ENCODE results near the gene LFNG.

LFNG gene

DNA sequence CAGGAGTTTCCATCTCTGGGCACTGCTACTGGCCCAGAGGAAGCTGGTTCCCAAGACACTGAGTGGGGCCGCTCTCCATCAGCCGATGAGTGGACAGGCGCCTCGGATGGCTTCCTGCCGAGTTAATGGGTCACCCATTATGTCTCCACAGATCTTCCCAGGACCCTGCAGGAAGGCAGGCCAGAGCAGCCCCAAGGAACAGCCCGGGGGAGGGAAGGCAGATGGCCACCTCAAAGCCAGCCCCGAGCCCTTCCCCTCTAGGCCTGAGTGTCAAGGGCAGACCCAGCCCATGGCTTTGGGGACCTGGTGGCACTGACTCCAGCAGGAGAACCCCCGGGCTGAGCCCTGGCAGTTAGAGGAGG is 3.4 kb upstream of the LFNG start:
- ATAC-seq = no peak
- Mint-ChIP-seq H3K4me3 (no peak overlapping the region), H3K9me3 (no peaks in the 10 kb centered on the region), H3K4me1 (peaks cover 45% of the 10 kb centered on the region), H3K27ac (no peak overlapping the region), H3K27me3 (no peaks in the 10 kb centered on the region), H3K36me3 (no peaks in the 10 kb centered on the region)

DNA sequence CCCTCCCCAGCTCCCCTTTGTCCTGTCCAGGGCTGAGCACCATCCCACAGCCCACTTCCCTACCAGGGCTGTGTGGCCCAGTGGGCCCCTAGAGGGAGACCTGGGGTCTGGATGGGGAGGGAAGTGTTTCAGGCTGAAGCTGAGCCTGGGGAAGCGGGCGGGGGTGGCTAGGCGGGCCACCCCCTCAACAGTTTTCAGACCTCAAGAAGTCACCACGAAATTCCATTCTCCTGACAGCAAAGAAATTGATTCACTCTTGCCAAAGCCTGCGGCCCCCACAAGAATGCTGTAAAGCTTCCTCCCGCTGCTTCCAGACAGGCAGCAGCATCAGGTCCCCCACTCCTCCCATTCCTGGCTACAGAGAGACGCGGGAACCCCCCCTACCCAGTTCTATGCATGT is 2.5 kb upstream of the LFNG start:
- Mint-ChIP-seq H3K9me3 (no peaks in the 10 kb centered on the region), H3K4me3 (no peak overlapping the region), H3K4me1 (peaks cover 44% of the 10 kb centered on the region), H3K36me3 (peaks cover 4% of the 10 kb centered on the region), H3K27ac (peak overlapping the region; percentile 46), H3K27me3 (no peaks in the 10 kb centered on the region)
- ATAC-seq = no peak

DNA sequence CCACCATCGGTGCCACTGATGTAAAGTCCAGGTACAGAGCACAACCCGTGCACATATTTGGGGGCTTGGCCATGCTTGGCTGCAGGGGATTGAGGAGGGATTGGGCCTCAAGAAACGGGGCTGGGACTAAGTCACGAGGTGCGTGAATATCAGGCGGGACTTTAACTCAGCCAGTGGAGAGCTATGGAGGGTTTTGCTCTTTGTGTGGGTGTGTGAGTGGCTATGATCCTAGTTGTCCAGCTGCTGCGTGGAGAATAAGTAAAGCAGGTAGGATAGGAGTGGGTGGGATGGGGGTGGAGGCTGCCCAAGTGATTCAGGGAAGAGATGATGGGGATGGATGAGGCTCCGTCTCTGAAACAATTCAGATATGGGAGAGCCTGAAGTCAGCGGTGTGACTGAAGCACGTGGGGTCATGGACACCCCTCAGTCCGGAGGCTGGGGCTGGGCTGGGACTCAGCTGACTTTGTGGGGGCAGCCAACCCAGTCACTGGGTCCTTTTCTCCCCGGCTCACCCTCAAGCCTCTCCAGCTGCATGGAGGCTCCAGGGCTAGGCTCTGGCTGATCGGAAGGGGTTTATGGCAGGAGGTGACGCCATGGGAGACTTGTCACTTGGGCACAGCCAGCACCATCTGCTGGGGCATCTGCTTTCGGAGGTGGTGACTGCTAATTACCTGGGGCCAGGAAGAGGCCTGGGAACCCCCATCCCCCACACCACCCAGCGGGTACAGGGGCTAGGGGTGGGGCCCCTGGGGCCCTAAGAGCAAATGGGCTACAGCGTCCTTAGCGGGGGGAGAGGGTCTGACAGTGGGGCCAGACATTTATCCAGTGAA is 1.7 kb upstream of the LFNG start:
- Mint-ChIP-seq H3K9me3 (no peaks in the 10 kb centered on the region), H3K36me3 (peaks cover 7% of the 10 kb centered on the region), H3K27me3 (no peaks in the 10 kb centered on the region), H3K4me3 (peak overlapping the region; percentile 54), H3K4me1 (peaks cover 44% of the 10 kb centered on the region), H3K27ac (peak overlapping the region; percentile 46)
- no peak for ATAC-seq

DNA sequence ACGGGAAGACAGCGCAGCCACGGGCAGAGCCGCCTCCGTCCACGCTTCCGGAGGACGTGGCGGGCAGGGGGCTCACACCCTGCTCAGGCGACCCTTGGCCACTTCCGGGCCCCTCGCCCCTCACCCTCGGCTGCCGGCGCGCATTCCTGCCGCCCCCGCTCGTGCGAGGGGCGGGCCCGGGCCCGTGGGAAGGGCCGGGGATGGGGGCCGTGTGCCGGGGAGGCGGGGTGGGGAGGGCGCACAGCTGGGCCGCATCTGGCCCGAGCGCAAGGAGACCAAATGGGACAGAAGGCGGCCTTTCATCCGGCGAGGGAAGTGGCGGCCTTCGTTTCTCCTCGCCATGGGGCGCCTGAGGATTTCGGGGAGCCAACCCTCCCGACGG is 846 bp upstream of the LFNG start:
- Mint-ChIP-seq H3K27ac (peak overlapping the region; percentile 40), H3K4me1 (peaks cover 44% of the 10 kb centered on the region), H3K9me3 (no peaks in the 10 kb centered on the region), H3K4me3 (peak overlapping the region; percentile 76), H3K36me3 (peaks cover 10% of the 10 kb centered on the region), H3K27me3 (no peaks in the 10 kb centered on the region)
- ATAC-seq = no peak

DNA sequence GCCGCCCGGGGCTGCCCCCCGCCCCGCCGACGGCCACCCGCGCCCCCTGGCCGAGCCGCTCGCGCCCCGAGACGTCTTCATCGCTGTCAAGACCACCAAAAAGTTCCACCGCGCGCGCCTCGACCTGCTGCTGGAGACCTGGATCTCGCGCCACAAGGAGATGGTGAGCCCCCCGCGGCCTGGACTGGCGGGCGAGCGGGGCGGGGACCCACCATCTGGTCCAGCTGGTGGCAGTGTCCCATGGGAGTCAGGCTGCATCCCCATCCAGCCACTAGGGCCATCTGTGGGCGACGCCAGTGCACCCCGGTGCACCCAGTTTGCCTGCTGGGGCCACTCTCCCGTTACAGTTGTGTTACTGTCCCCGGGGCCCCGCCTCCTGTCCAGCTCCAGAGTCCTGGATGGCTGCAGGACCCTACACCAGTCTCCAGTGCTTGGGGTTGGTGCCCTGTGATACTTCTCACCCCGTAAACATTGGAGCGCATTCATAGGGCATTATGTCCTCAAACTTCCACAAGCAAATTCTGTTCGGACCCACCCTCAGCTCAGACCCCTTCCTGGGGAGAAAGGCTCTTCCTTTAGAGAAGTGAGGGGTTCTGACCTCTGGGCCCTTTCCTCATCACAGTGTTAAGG is 672 bp downstream of the LFNG start:
- peak; percentile 2 for ATAC-seq
- H3K9me3 Mint-ChIP-seq = no peaks in the 10 kb centered on the region
- H3K36me3 Mint-ChIP-seq = peaks cover 10% of the 10 kb centered on the region
- no peaks in the 10 kb centered on the region for H3K27me3 Mint-ChIP-seq
- peak overlapping the region; percentile 100 for H3K4me3 Mint-ChIP-seq
- H3K4me1 Mint-ChIP-seq = peaks cover 52% of the 10 kb centered on the region
- H3K27ac Mint-ChIP-seq = peak overlapping the region; percentile 86

DNA sequence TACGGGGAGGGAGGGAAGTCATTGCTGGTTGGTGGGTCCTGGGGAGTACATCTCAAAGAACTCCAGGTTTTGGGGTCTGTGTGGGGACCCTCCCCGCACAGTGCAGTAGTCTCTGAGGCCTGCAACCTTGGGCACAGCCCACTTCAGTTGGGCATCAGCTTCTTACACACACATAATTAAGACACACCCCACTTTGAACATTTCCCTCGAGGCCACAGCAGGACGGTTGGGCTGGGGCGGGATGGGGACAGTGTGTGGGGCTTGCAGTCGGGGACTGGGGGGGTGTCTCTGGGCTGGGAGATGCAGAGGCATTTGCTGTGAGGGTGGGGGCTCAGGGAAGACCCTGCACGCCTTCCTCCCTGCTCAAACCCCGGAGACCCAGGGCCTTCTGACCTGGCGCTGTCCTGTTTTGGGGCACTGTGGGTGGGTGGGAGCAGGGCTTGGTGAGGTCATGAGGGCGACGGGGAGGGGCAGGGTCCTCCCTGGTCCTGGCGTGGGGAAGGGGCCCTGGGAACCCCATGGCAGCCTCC is 1.3 kb downstream of the LFNG start:
- Mint-ChIP-seq H3K27me3 (no peaks in the 10 kb centered on the region), H3K4me3 (peak overlapping the region; percentile 100), H3K27ac (peak overlapping the region; percentile 86), H3K36me3 (peaks cover 14% of the 10 kb centered on the region), H3K4me1 (peaks cover 58% of the 10 kb centered on the region), H3K9me3 (no peaks in the 10 kb centered on the region)
- ATAC-seq = no peak

DNA sequence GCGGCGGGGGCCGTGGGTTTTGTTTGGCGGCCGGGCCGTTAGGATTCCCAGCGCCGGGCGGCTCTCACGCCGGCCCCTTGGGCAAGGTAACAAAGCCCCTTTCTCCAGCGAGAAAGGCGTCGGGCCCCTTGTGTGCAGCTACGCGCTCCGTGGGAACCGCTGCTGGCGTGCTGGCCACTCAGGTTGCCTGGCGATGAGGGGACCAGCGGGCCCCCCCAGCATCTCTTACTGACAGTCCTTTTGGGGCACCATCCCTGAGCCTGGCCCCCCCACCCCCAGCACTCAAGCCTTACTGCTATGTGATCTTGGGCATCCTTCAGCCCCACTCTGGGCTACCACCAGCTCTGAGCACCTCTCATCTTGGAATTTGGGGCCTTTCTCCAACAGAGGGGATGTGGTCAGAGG is 1.8 kb downstream of the LFNG start:
- peak overlapping the region; percentile 100 for H3K4me3 Mint-ChIP-seq
- no peaks in the 10 kb centered on the region for H3K27me3 Mint-ChIP-seq
- H3K4me1 Mint-ChIP-seq = peaks cover 63% of the 10 kb centered on the region
- ATAC-seq = no peak
- H3K27ac Mint-ChIP-seq = peak overlapping the region; percentile 86
- peaks cover 19% of the 10 kb centered on the region for H3K36me3 Mint-ChIP-seq
- no peaks in the 10 kb centered on the region for H3K9me3 Mint-ChIP-seq

DNA sequence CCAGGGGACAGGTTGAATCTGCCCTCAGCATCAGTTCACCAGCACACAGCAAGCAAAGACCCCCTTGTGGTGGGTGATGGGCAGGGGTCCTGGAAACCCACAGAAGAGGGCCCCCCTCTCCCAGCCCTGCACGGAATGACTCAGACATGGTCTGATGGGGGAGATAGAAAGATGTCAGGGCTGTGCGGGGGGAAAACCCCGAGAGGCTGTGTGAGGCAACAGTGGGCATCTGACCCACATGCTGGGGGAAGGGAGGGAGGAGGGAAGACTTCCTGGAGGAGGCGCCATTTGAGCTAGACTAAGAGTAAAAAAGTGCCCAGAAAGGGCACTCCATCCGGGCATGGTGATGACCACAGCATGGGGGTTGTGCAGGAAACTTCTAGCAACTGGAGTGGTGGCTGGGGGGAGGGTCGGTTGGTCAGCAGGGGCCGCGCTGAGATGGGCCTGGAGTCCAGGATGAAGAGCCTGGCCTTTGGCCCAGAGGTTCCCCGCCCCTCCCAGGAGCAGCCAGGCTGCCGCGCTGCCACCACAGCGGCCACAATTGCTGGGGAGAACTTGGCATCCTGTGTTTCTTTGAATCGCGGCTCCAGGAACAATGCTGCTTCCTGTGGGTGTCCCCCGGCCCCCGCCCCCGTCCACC is 2.5 kb downstream of the LFNG start:
- peak; percentile 57 for ATAC-seq
- H3K4me1 Mint-ChIP-seq = peaks cover 71% of the 10 kb centered on the region
- peaks cover 23% of the 10 kb centered on the region for H3K36me3 Mint-ChIP-seq
- H3K9me3 Mint-ChIP-seq = no peaks in the 10 kb centered on the region
- peak overlapping the region; percentile 100 for H3K4me3 Mint-ChIP-seq
- no peaks in the 10 kb centered on the region for H3K27me3 Mint-ChIP-seq
- peak overlapping the region; percentile 86 for H3K27ac Mint-ChIP-seq

DNA sequence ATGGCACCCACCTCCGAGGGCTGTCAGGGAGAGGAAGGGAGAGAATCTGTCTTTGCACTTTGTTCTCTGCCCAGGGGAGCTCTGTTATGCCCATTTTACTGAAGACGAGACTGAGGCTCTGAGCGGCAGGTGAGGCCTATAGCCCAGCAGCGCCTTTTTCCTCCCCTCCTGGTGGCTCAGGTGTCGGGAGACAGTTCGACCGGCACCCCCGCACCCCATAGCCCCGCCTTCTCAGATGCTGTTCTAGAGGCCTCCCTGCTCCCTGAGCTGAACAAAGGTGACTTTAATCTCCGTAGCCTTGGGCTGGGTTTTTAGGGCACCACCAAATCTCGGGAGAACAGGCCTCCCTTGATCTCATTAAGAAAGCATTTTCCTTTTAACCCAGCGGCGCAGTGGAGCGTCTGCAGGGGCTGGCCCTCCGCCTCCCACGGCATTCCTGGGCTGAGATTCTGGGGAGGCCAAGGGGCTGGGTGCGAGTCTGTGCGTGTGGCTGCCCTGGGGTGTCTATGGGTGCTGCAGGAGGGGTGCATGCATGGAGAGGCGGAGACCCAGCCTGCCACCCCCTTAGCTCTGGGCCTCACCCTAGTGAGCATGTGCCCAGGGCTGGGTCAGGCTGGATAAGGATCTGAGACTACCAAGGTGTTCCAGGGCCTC is 3.3 kb downstream of the LFNG start:
- Mint-ChIP-seq H3K9me3 (no peaks in the 10 kb centered on the region), H3K27me3 (no peaks in the 10 kb centered on the region), H3K4me3 (peak overlapping the region; percentile 100), H3K27ac (peak overlapping the region; percentile 86), H3K4me1 (peaks cover 72% of the 10 kb centered on the region), H3K36me3 (peaks cover 27% of the 10 kb centered on the region)
- ATAC-seq = no peak

DNA sequence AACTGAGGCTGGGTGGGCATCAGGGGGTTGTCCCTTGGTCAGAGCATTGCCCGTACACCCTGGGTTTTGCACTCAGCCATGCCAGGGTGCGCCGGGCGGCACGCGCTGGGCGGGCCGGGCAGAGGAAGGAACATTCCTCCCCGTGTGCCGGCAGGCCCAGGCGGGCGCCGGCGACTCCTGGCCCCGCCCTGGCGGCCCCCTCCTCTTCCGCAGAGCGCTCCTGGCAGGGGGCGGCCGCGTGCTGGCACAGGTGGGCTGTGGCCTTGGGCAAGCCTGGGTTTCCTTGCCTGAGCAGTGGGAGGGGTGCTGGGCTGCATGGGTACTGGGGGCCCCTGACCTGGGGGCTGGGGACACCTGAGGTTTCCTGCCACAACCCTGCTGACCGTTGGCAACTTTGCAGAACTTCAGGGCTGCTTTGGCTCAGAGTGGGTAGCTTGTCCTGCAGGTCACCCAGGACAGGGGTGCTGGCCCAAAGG is 3.9 kb downstream of the LFNG start:
- peaks cover 27% of the 10 kb centered on the region for H3K36me3 Mint-ChIP-seq

DNA sequence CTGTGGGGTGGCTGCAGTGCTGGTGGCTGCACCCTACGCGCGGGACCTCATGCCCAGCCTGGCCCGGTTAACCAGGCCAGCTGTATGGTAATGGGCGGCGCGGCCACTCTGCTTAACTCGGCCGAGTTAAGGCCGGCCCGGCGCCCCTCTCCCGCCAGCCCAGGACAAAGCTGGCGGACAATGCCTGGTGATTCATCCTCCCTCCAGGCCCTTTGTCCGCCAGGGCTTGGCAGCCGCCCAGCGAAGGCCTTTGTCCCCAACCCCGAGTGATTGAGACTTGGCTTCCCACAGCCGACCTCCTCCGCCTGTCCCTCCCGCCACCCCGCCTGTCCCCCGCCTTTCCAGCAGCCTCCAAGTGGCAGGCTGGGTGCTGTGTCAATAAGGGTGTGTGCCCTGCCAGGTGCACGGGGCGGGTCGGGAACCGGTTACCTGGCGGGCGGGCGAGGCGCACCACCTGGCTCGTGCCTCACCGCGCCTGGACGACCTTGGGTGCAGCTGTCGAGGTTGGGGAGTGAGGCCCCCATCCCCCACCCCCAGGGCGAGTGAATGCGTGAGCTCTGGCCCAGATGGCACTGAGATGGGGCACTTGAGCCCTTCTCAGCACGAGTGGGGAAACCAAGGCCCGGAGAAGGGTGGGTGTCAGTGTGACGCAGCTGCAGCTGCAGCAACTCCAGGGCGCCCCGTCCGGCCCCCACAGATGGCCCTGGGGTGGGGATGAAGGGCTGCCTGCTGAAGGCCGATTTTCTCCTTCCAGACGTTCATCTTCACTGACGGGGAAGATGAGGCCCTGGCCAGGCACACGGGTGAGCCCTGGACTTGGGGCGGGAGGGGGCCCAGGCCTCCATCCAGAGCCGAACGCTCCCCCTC is 4.6 kb downstream of the LFNG start:
- peak overlapping the region; percentile 100 for H3K4me3 Mint-ChIP-seq
- H3K9me3 Mint-ChIP-seq = no peaks in the 10 kb centered on the region
- no peak for ATAC-seq
- peaks cover 79% of the 10 kb centered on the region for H3K4me1 Mint-ChIP-seq
- H3K36me3 Mint-ChIP-seq = peaks cover 27% of the 10 kb centered on the region
- no peaks in the 10 kb centered on the region for H3K27me3 Mint-ChIP-seq
- peak overlapping the region; percentile 86 for H3K27ac Mint-ChIP-seq

More for the DNA sequence above, 3.9 kb downstream of the LFNG start:
- Mint-ChIP-seq H3K4me3 (peak overlapping the region; percentile 100), H3K27ac (peak overlapping the region; percentile 86), H3K4me1 (peaks cover 72% of the 10 kb centered on the region), H3K27me3 (no peaks in the 10 kb centered on the region), H3K9me3 (no peaks in the 10 kb centered on the region)
- no peak for ATAC-seq

DNA sequence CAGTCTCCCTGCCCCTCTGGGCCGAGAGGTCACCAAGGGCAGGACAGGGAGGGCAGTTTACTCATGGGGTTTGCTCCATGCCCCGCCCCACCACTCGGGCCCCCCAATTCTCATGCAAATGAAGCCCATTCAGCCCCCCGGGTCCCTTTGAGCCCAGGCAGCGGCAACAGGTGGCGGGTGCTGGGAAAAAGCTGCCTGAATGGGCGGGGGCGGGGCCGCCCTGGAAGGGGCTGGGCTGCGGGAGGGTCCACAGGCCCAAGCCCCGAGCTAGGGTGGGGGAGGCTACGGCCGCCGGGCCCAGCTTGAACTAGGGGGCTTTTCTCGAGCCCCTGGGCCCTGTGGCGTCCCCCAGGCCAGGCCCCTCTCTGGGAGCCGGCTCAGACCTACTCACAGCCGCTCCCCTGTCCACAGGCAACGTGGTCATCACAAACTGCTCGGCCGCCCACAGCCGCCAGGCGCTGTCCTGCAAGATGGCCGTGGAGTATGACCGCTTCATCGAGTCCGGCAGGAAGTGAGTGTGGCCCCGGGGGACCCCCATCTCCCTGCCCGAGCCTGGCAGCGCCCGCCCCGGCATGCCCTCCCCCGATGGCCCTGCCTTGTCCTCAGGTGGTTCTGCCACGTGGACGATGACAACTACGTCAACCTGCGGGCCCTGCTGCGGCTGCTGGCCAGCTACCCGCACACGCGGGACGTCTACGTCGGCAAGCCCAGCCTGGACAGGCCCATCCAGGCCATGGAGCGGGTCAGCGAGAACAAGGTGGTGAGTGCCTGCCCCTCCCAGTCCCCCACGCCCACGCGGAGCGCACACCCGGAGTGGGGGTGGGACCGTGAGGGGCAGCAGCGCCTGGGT is 5.5 kb downstream of the LFNG start:
- Mint-ChIP-seq H3K27me3 (no peaks in the 10 kb centered on the region), H3K36me3 (peaks cover 27% of the 10 kb centered on the region), H3K27ac (peak overlapping the region; percentile 76), H3K9me3 (no peaks in the 10 kb centered on the region), H3K4me1 (peaks cover 87% of the 10 kb centered on the region), H3K4me3 (no peak overlapping the region)
- no peak for ATAC-seq

DNA sequence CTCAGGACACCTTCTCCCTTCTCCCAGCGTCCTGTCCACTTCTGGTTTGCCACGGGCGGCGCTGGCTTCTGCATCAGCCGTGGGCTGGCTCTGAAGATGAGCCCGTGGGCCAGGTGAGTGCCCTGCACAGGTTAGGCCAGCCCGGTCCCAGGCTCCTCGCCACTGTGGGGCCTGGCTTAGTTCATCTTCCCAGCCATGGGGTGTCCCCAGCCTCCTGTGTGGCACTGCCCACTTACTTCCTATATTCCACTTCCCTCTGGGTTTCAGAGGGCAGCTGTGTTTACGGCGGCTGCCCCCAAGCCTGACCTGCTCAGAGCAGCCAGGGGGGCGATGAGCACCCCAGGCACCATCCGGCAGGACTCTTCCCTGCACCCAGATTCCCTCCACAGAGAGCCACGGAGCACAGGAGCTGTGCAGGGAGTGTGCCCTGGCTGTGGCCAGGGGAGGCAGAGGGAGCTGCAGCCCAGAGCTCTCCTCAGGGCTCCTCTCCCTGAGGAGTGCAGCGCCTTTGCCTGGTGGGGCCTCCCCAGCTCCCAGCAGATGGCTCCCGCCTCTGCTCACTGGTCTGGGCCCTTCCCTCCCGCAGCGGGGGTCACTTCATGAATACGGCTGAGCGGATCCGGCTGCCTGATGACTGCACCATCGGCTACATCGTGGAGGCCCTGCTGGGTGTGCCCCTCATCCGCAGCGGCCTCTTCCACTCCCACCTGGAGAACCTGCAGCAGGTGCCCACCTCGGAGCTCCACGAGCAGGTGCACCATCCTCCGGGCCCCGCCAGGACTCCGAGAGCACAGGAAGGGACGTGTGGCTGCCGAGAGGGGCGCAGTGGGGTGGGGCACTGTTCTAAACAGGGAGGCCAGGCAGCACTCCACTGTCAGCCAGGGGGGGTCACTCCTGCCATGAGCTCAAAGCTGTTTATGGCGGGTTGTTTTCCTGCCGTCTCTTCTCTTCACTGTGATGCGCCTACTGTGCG is 6.4 kb downstream of the LFNG start:
- Mint-ChIP-seq H3K27me3 (no peaks in the 10 kb centered on the region), H3K36me3 (peaks cover 27% of the 10 kb centered on the region), H3K9me3 (no peaks in the 10 kb centered on the region), H3K4me1 (peaks cover 90% of the 10 kb centered on the region), H3K4me3 (no peak overlapping the region), H3K27ac (peak overlapping the region; percentile 76)
- no peak for ATAC-seq

All from stimulated activated memory B cell treated with anti-CD40 and anti-IgM and Interleukin-4, amounts not matched to agents 10 μg/mL and 1 μg/mL and 100 μg/mL, for 72 hours (primary cell).